ENCODE data around the gene MARCHF9. TPM values are rescaled to one million over a fixed set of nuclear protein-coding genes. Genes with fewer than 3 reads are reported as not detected.
"Not testable (repeated sequence)": the region's sequence is repeated elsewhere in the genome, so short reads cannot be mapped to it uniquely, and the experiment has no call there.

The MARCHF9 gene
- 20.0 TPM for polyA plus RNA-seq (ENCODE audit: insufficient read length)
- long read RNA-seq, donor 1, transcript MARCH9-201 (4 exons, 2,982 nt) = major isoform, 18 of 36 reads
- long read RNA-seq, donor 1, partial matches to known transcripts = 13 of 36 reads
- long read RNA-seq, donor 1, other reads (novel, unspliced or antisense) = 0 of 36 reads
- long read RNA-seq, donor 2, partial matches to known transcripts = 0 of 8 reads
- long read RNA-seq, donor 2, other reads (novel, unspliced or antisense) = 0 of 8 reads
- long read RNA-seq, donor 3, transcript MARCH9-201 (4 exons, 2,982 nt) = major isoform, 6 of 18 reads
- long read RNA-seq, donor 3, partial matches to known transcripts = 5 of 18 reads
- long read RNA-seq, donor 3, other reads (novel, unspliced or antisense) = 0 of 18 reads
- long read RNA-seq, donor 4, partial matches to known transcripts = 0 of 2 reads
- long read RNA-seq, donor 4, other reads (novel, unspliced or antisense) = 0 of 2 reads
- long read RNA-seq, donor 5, transcript MARCH9-201 (4 exons, 2,982 nt) = major isoform, 11 of 25 reads
- long read RNA-seq, donor 5, partial matches to known transcripts = 7 of 25 reads
- long read RNA-seq, donor 5, other reads (novel, unspliced or antisense) = 0 of 25 reads
- long read RNA-seq, donor 6, transcript MARCH9-201 (4 exons, 2,982 nt) = major isoform, 8 of 12 reads
- long read RNA-seq, donor 6, partial matches to known transcripts = 0 of 12 reads
- long read RNA-seq, donor 6, other reads (novel, unspliced or antisense) = 0 of 12 reads
- long read RNA-seq, donor 7, transcript MARCH9-201 (4 exons, 2,982 nt) = major isoform, 11 of 19 reads
- long read RNA-seq, donor 7, transcript MARCH9-203 (2 exons, 830 nt) = minor isoform, 6 of 19 reads
- long read RNA-seq, donor 7, partial matches to known transcripts = 0 of 19 reads
- long read RNA-seq, donor 7, other reads (novel, unspliced or antisense) = 0 of 19 reads
- long read RNA-seq, donor 8, partial matches to known transcripts = 0 of 2 reads
- long read RNA-seq, donor 8, other reads (novel, unspliced or antisense) = 0 of 2 reads

GRCh38 chr12:57754411-57755193 lies at the start of gene MARCHF9:
TSS of gene MARCHF9 (plus strand) at chr12:57755103. CDS start at chr12:57755529, 426 bp downstream.
- DNase-seq = no peak

GRCh38 chr12:57707250-57707649 lies 47.7 kb upstream of the MARCHF9 start:
- no peak for DNase-seq

- no peak for DNase-seq
These were observed 46.6 kb upstream of the MARCHF9 start for GRCh38 chr12:57708296-57708695.

GRCh38 chr12:57712701-57713100 lies 42.2 kb upstream of the MARCHF9 start:
- DNase-seq = no peak

GRCh38 chr12:57713209-57713608 lies 41.7 kb upstream of the MARCHF9 start:
- DNase-seq = no peak

GRCh38 chr12:57715036-57715748 lies 39.7 kb upstream of the MARCHF9 start:
- DNase-seq = not testable (repeated sequence)

GRCh38 chr12:57715786-57716185 lies 39.1 kb upstream of the MARCHF9 start:
- DNase-seq = no peak

GRCh38 chr12:57716305-57716704 lies 38.6 kb upstream of the MARCHF9 start:
- no peak for DNase-seq

- DNase-seq = no peak
These were observed 37.8 kb upstream of the MARCHF9 start for GRCh38 chr12:57717131-57717530.

- no peak for DNase-seq
These were observed 36.9 kb upstream of the MARCHF9 start for GRCh38 chr12:57717846-57718640.

GRCh38 chr12:57718641-57719528 lies 36.0 kb upstream of the MARCHF9 start:
- DNase-seq = no peak

- DNase-seq = no peak
These were observed 34.9 kb upstream of the MARCHF9 start for GRCh38 chr12:57719777-57720605.

- DNase-seq = no peak
These were observed 34.0 kb upstream of the MARCHF9 start for GRCh38 chr12:57720606-57721595.

- not testable (repeated sequence) for DNase-seq
These were observed 32.9 kb upstream of the MARCHF9 start for GRCh38 chr12:57721846-57722608.

- no peak for DNase-seq
These were observed 31.9 kb upstream of the MARCHF9 start for GRCh38 chr12:57722716-57723629.
